GM12878 (cell line): Measurements from ENCODE around the gene ENG.

Source experiments
- BCL11A ChIP-seq: IDR thresholded peaks from 2 replicates; pipeline ENCODE4 v1.6.1; 2011; ENCODE audit warnings: low read depth, low read length
- EGR1 ChIP-seq, 2 experiments: IDR thresholded peaks; 1 replicate in 1 of 2; 2 replicates in 1 of 2; pipeline ENCODE4 v1.6.1; 2011 to 2012; ENCODE audit warnings: low read depth in 2 of 2, low read length in 2 of 2, borderline replicate concordance in 1 of 2, mild to moderate bottlenecking in 1 of 2, moderate library complexity in 1 of 2
- ETV6 ChIP-seq, 2 experiments: fragments of 450-650 bp in 1 of 2; IDR thresholded peaks in 1 of 2; conservative IDR thresholded peaks in 1 of 2; 2 replicates each; pipeline ENCODE4 v1.6.1; 2014; ENCODE audit warnings: antibody characterized with exemption in 1 of 2, borderline replicate concordance in 1 of 2, low read depth in 1 of 2, mild to moderate bottlenecking in 1 of 2, moderate library complexity in 1 of 2
- FOXM1 ChIP-seq: IDR thresholded peaks from 2 replicates; pipeline ENCODE4 v1.6.1; 2012; ENCODE audit warnings: low read depth, mild to moderate bottlenecking, inconsistent platforms, low read length, moderate library complexity
- MYC ChIP-seq: IDR thresholded peaks from 2 replicates; pipeline ENCODE4 v1.6.1; 2011; ENCODE audit warnings: mild to moderate bottlenecking, low read length, moderate library complexity, inconsistent platforms; ENCODE audit not compliant: insufficient read depth, insufficient replicate concordance, insufficient read length, severe bottlenecking
- NFIC ChIP-seq: IDR thresholded peaks from 2 replicates; pipeline ENCODE4 v1.6.1; 2012; ENCODE audit warnings: low read depth, mild to moderate bottlenecking, inconsistent platforms, low read length, moderate library complexity
- POLR2A ChIP-seq: IDR thresholded peaks from 2 replicates; pipeline ENCODE4 v1.6.1; 2011; ENCODE audit warnings: low read depth, mild to moderate bottlenecking, low read length
- POLR2AphosphoS5 ChIP-seq: IDR thresholded peaks from 2 replicates; pipeline ENCODE4 v1.6.1; 2011; ENCODE audit warnings: mild to moderate bottlenecking, low read length, inconsistent platforms
- SIX5 ChIP-seq: IDR thresholded peaks from 2 replicates; pipeline ENCODE4 v1.6.1; 2011; ENCODE audit warnings: mild to moderate bottlenecking, low read depth, low read length, moderate library complexity; ENCODE audit not compliant: severe bottlenecking
- SUPT20H ChIP-seq: IDR thresholded peaks from 2 replicates; pipeline ENCODE4 v1.6.1; 2011; ENCODE audit warnings: low read depth, mild to moderate bottlenecking, low read length, moderate library complexity, borderline replicate concordance; ENCODE audit not compliant: control insufficient read depth
- TF ChIP-seq, protein P1 (sequence below), 3 experiments: IDR thresholded peaks in 2 of 3; conservative IDR thresholded peaks in 1 of 3; 2 replicates each; pipeline ENCODE4 v1.5.1; 2011; ENCODE audit warnings: low read depth in 3 of 3, low read length in 3 of 3, mild to moderate bottlenecking in 3 of 3, control low read depth in 2 of 3, moderate library complexity in 2 of 3, inconsistent platforms in 1 of 3, mixed read lengths in 1 of 3; ENCODE audit not compliant: control insufficient read depth in 2 of 3, insufficient read depth in 1 of 3; ENCODE audit errors: extremely low read depth in 1 of 3
- TF ChIP-seq, protein P2 (sequence below): IDR thresholded peaks from 2 replicates; pipeline ENCODE4 v1.6.1; 2012; ENCODE audit warnings: low read depth, low read length, improper control_type of control experiment
- TF ChIP-seq, protein P3 (sequence below): IDR thresholded peaks from 2 replicates; pipeline ENCODE4 v1.6.1; 2012; ENCODE audit warnings: low read depth, low read length, improper control_type of control experiment

DNA sequence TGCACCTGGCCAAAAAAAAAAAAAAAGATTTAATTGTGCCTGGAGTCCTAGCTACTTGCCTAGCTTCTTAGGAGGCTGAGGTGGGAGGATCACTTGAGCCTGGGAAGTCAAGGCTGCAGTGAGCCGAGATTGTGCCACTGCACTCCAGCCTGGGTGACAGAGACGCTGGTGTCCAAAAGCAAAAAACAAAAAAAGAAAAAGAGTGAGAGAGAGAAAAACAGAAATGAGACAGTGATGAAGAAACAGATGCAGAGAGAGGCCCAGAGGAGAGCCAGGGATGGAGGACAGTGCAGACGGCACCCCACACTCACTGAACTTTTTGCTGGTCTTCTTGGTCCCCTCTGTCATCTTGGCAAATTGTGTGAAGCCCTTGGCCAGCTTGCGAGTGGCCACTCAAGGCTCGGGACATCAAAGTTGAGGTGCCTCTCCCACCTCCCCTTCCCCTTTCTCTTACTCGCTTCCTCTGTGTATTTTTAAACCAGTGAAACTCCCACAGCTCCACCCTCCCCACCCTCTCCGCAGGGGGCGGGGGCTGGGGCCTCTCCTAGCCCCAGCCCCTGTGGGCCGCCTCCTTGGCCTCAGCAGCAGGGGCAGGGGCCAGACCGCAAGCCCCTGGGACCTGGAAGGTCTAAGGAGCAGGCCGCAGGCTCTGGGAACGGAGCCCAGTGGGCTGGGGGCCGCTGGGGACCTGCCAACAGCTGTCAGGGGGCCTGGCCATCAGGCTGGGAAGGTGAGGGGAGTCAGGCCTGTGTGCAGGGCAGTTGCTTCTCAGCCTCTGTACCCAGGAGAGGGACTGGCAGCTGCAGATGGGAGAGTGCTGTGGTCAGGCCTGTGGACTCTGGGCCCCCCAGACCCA lies 76.0 kb downstream of the ENG start, which contains the start of gene SH2D3C:
- TF ChIP-seq POLR2A (peak; percentile 72), FOXM1 (no peak), NFIC (no peak), POLR2AphosphoS5 (no peak), SIX5 (no peak), SUPT20H (no peak), EGR1 (IDR thresholded peaks at IDR 0.05; ENCODE audit: borderline replicate concordance in 1 of 2, low read depth in 2 of 2, low read length in 2 of 2) (0 out of 3 replicates have a peak, but pooled peaks of 1 of the 2 experiments have one; percentile 20), MYC (no peak), BCL11A (peak; percentile 5; the same call in 1 of the 2 replicates), ETV6 (conservative IDR thresholded peaks at IDR 0.05 in 1 of 2, IDR thresholded peaks at IDR 0.05 in 1 of 2; ENCODE audit: borderline replicate concordance in 1 of 2, low read depth in 1 of 2) (no peak)
- TF ChIP-seq, protein P1, sequence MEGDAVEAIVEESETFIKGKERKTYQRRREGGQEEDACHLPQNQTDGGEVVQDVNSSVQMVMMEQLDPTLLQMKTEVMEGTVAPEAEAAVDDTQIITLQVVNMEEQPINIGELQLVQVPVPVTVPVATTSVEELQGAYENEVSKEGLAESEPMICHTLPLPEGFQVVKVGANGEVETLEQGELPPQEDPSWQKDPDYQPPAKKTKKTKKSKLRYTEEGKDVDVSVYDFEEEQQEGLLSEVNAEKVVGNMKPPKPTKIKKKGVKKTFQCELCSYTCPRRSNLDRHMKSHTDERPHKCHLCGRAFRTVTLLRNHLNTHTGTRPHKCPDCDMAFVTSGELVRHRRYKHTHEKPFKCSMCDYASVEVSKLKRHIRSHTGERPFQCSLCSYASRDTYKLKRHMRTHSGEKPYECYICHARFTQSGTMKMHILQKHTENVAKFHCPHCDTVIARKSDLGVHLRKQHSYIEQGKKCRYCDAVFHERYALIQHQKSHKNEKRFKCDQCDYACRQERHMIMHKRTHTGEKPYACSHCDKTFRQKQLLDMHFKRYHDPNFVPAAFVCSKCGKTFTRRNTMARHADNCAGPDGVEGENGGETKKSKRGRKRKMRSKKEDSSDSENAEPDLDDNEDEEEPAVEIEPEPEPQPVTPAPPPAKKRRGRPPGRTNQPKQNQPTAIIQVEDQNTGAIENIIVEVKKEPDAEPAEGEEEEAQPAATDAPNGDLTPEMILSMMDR (IDR thresholded peaks at IDR 0.05 in 2 of 3, conservative IDR thresholded peaks at IDR 0.05 in 1 of 3; ENCODE audit: control insufficient read depth in 2 of 3, extremely low read depth in 1 of 3, insufficient read depth in 1 of 3, low read depth in 3 of 3, low read length in 3 of 3) = no peak
- TF ChIP-seq, protein P2, sequence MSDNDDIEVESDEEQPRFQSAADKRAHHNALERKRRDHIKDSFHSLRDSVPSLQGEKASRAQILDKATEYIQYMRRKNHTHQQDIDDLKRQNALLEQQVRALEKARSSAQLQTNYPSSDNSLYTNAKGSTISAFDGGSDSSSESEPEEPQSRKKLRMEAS = no peak
- TF ChIP-seq, protein P3, sequence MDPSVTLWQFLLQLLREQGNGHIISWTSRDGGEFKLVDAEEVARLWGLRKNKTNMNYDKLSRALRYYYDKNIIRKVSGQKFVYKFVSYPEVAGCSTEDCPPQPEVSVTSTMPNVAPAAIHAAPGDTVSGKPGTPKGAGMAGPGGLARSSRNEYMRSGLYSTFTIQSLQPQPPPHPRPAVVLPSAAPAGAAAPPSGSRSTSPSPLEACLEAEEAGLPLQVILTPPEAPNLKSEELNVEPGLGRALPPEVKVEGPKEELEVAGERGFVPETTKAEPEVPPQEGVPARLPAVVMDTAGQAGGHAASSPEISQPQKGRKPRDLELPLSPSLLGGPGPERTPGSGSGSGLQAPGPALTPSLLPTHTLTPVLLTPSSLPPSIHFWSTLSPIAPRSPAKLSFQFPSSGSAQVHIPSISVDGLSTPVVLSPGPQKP = no peak
